ENCODE data around the gene ZNF503.

Gene ZNF503

GRCh38 chr10:75351637-75352036, 49.9 kb downstream of the ZNF503 start:
- no peaks in the 10 kb centered on the region for H3K36me3 ChIP-seq (ENCODE audit: control insufficient read depth, insufficient read depth, low read length)
- no CpG with 5 or more reads among the region's 3 CpGs for WGBS (ENCODE audit: insufficient coverage, insufficient read length)
- no peak overlapping the region for H3K4me3 ChIP-seq (ENCODE audit: low read length)
- H3K9me3 ChIP-seq (ENCODE audit: control insufficient read depth, insufficient read depth, low read length) = no peaks in the 10 kb centered on the region
- no peaks in the 10 kb centered on the region for H3K27me3 ChIP-seq (ENCODE audit: control insufficient read depth, insufficient read depth, low read length)
- H3K4me1 ChIP-seq (ENCODE audit: control insufficient read depth, insufficient read depth, low read length) = no peaks in the 10 kb centered on the region
- H3K27ac ChIP-seq (ENCODE audit: low read length) = no peak overlapping the region
- DNase-seq (ENCODE audit: low read depth, low spot score) = no peak

GRCh38 chr10:75350791-75351190, 50.8 kb downstream of the ZNF503 start:
- Histone ChIP-seq H3K4me3 (ENCODE audit: low read length) (no peak overlapping the region), H3K9me3 (ENCODE audit: control insufficient read depth, insufficient read depth, low read length) (no peaks in the 10 kb centered on the region), H3K4me1 (ENCODE audit: control insufficient read depth, insufficient read depth, low read length) (no peaks in the 10 kb centered on the region), H3K27ac (ENCODE audit: low read length) (no peak overlapping the region), H3K27me3 (ENCODE audit: control insufficient read depth, insufficient read depth, low read length) (no peaks in the 10 kb centered on the region), H3K36me3 (ENCODE audit: control insufficient read depth, insufficient read depth, low read length) (no peaks in the 10 kb centered on the region)
- no peak for DNase-seq (ENCODE audit: low read depth, low spot score)
- WGBS (ENCODE audit: insufficient coverage, insufficient read length) = no CpG with 5 or more reads among the region's 4 CpGs

All from iPS DF 6.9 (cell line).